SH-SY5Y (cell line): ENCODE measurements around the gene ELK3.

Experiments
- GATA2 ChIP-seq: IDR thresholded peaks from 2 replicates; pipeline ENCODE4 v1.6.1; 2011; ENCODE audit warnings: mild to moderate bottlenecking, low read depth, low read length
- GATA3 ChIP-seq: IDR thresholded peaks from 2 replicates; pipeline ENCODE4 v1.6.1; 2011; ENCODE audit warnings: low read depth, mild to moderate bottlenecking, low read length, moderate library complexity

DNA sequence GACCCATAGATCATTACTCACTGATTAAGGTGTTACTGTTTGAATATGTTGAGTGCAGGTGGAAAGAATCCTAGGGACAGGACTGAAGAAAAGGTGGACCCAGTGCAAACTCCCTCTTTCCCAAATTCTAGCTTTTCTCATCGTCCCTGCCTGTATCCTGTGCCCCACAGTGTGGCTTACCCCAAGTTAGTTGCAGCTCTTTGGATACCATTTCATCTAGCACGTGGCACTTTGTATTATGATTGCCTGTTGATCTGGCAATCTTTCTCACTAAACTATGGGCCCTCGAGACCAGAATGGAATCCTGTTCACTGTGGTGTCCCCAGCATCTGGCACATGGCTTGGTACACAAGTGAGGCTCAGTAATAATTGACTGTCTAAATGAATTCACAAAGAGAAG, 66.5 kb downstream of the ELK3 start:
- TF ChIP-seq GATA3, result no peak
- no peak for TF ChIP-seq GATA2
